ENCODE data around the gene LYPD8.

DNA sequence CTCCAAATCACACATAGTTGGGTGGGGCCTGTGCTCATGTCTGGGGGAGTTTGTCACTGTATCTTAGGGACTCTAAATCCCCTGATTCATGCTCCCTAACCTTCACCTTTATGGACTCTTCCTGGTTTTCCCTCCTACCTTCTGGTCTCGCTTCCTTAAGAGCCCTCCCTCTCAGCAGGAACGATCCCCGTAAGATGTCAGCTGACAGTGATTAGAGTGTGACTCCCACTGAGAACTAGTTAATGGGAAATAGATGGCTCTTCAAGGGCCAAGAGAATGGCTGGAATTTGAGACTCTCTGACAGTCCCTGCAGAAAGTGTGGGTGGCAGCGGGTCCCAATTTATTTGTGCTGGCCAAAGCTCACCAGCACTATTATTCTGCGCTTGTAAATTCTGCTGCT, 22.0 kb downstream of the LYPD8 start:
- TF ChIP-seq EZH2 (IDR thresholded peaks at IDR 0.05; ENCODE audit: low read depth): no peak
- TF ChIP-seq, protein P1, sequence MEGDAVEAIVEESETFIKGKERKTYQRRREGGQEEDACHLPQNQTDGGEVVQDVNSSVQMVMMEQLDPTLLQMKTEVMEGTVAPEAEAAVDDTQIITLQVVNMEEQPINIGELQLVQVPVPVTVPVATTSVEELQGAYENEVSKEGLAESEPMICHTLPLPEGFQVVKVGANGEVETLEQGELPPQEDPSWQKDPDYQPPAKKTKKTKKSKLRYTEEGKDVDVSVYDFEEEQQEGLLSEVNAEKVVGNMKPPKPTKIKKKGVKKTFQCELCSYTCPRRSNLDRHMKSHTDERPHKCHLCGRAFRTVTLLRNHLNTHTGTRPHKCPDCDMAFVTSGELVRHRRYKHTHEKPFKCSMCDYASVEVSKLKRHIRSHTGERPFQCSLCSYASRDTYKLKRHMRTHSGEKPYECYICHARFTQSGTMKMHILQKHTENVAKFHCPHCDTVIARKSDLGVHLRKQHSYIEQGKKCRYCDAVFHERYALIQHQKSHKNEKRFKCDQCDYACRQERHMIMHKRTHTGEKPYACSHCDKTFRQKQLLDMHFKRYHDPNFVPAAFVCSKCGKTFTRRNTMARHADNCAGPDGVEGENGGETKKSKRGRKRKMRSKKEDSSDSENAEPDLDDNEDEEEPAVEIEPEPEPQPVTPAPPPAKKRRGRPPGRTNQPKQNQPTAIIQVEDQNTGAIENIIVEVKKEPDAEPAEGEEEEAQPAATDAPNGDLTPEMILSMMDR (conservative IDR thresholded peaks at IDR 0.05): no peak

Measured in PC-9 (cell line).